ENCODE data around the gene FGF1. TPM values are rescaled to one million over a fixed set of nuclear protein-coding genes. Genes with fewer than 3 reads are reported as not detected.

The FGF1 gene
- total and polyA plus RNA-seq, 2 of the 4 experiments (the other 2 are of a cell fraction) = 7.6 to 7.7 TPM

GRCh38 chr5:142644640-142645361 lies 41.1 kb downstream of the FGF1 start:
- Histone ChIP-seq H2AFZ (replicated peaks; ENCODE audit: low read length, poor library complexity) (peak overlapping the region; percentile 91), H3K4me1 (ENCODE audit: control insufficient read depth, insufficient read depth, low read length) (peaks cover 23% of the 10 kb centered on the region), H3K4me2 (ENCODE audit: low read depth, low read length) (peak overlapping the region; percentile 65), H3K9ac (ENCODE audit: low read depth, low read length) (peak overlapping the region; percentile 54), H3K79me1 (ENCODE audit: low read depth in 1 of 2, low read length in 2 of 2) (no peaks in the 10 kb centered on the region), H3K27me3 (ENCODE audit: control insufficient read depth, insufficient read depth, low read length) (no peaks in the 10 kb centered on the region), H4K91ac (ENCODE audit: insufficient read depth, low read depth, low read length) (peak overlapping the region; percentile 99), H4K20me1 (ENCODE audit: insufficient read depth, low read length) (no peaks in the 10 kb centered on the region), H3K36me3 (ENCODE audit: control insufficient read depth, insufficient read depth, low read length) (no peaks in the 10 kb centered on the region), H2BK5ac (ENCODE audit: low read depth, low read length, poor library complexity, severe bottlenecking) (peak overlapping the region; percentile 98), H3K14ac (replicated peaks; ENCODE audit: low read depth, low read length) (peak overlapping the region; percentile 98), H3K4ac (ENCODE audit: low read depth, low read length) (peak overlapping the region; percentile 98), H2AK5ac (ENCODE audit: low read depth, low read length) (peak overlapping the region; percentile 97), H3K27ac (ENCODE audit: insufficient read depth, low read length) (peak overlapping the region; percentile 79), H4K5ac (ENCODE audit: low read depth, low read length) (peak overlapping the region; percentile 69), H3K4me3 (ENCODE audit: insufficient read depth, low read depth, low read length) (peak overlapping the region; percentile 2; the same call in 1 of the 2 replicates), H4K8ac (ENCODE audit: low read depth in 2 of 2, low read length in 2 of 2) (peak overlapping the region; percentile 77 to 97), H3K18ac (ENCODE audit: low read depth, low read length) (peak overlapping the region; percentile 89), H3K56ac (ENCODE audit: extremely low read depth, insufficient read depth, low read length) (peak overlapping the region; percentile 82), H2BK20ac (ENCODE audit: low read depth, low read length) (peak overlapping the region; percentile 98), H3K9me1 (ENCODE audit: insufficient read depth, low read length) (peaks cover 7% of the 10 kb centered on the region), H3K23ac (ENCODE audit: low read depth, low read length) (peak overlapping the region; percentile 93), H2BK15ac (ENCODE audit: low read depth, low read length) (peak overlapping the region; percentile 95), H2BK120ac (ENCODE audit: low read depth, low read length) (peak overlapping the region; percentile 99), H3K9me3 (ENCODE audit: control insufficient read depth, insufficient read depth, low read length) (no peaks in the 10 kb centered on the region), H2AK9ac (replicated peaks; ENCODE audit: low read depth, low read length, poor library complexity) (peak overlapping the region; percentile 93)
- ChIA-PET CTCF (interaction anchor here (0.7 to 3.3 kb wide), 6 partner anchors 11 to 69 kb away, joined by 3 to 31 read pairs (median 4); no protein-coding TSS in a partner anchor), POLR2A (ENCODE audit: unreplicated experiment) (interaction anchor here (0.6 to 1.3 kb wide), 4 partner anchors 23 to 288 kb away, joined by 3 to 10 read pairs (median 3); no protein-coding TSS in a partner anchor)
- BruUV-seq (replicated peaks) = no TSS peak
- 10% methylated on average over 4 of the region's 10 CpGs; no CpG with 5 or more reads in 1 of the 2 experiments for WGBS, 2 experiments (ENCODE audit: extremely low coverage in 2 of 2, insufficient read length in 1 of 2)
- ATAC-seq (ENCODE audit: low read depth) (peak; percentile 97), DNase-seq (peak; percentile 99)
- peak; percentile 43; the same call in 1 of the 2 replicates for TF ChIP-seq MAZ (IDR thresholded peaks at IDR 0.05; ENCODE audit: borderline replicate concordance, low read depth, low read length)
- TF ChIP-seq CEBPB (IDR thresholded peaks at IDR 0.05; ENCODE audit: low read depth, low read length) = peak; percentile 14; the same call in 1 of the 2 replicates
- no peak for TF ChIP-seq CHD1 (IDR thresholded peaks at IDR 0.05; ENCODE audit: low read depth, low read length)
- TF ChIP-seq ELK1 (IDR thresholded peaks at IDR 0.05; ENCODE audit: borderline replicate concordance, low read depth, low read length) = no peak
- TF ChIP-seq POLR2A (IDR thresholded peaks at IDR 0.05; ENCODE audit: low read depth, low read length) = peak; percentile 60
- peak; percentile 88 for TF ChIP-seq FOS (IDR thresholded peaks at IDR 0.05; ENCODE audit: low read depth, low read length)
- dilution Hi-C loops (cut with HindIII; ENCODE audit: low sequenced_read_pairs, unreplicated experiment) = no loop called here
- in situ Hi-C loops (cut with MboI; ENCODE audit: low sequenced_read_pairs) = no loop called here
- intact Hi-C loops (cut with micrococcal nuclease) = loop anchor here (2.0 kb wide), 1 partner anchor 24 kb away; no protein-coding TSS in a partner anchor
